ENCODE measurements around the gene WDR70.

GRCh38 chr5:37604290-37604689 is 225.2 kb downstream of the WDR70 start:
- TF ChIP-seq CTCF (IDR thresholded peaks at IDR 0.05; ENCODE audit: insufficient read depth, low read depth, low read length) (no peak), EZH2 (IDR thresholded peaks at IDR 0.05; ENCODE audit: insufficient read depth, low read length) (no peak)

Data from astrocyte (in vitro differentiated cells and primary cell).